Spleen (tissue), 7 donors: ENCODE results near the gene S100A6.

Source experiments
- CTCF ChIP-seq, 11 experiments: fragments of 200-600 bp in 7 of 11; fragments of 450-650 bp in 4 of 11; sonication (generic) in 4 of 11; IDR thresholded peaks in 8 of 11; conservative IDR thresholded peaks in 3 of 11; 1 replicate in 7 of 11; 2 replicates in 4 of 11; pipeline versions ENCODE4 v1.4.0 to v1.8.0; 2016 to 2021; ENCODE audit warnings: antibody characterized with exemption in 11 of 11, inconsistent platforms in 4 of 11, mild to moderate bottlenecking in 1 of 11
- POLR2A ChIP-seq, 3 donors: fragments of 450-650 bp; IDR thresholded peaks; one replicate each; pipeline ENCODE4 v1.5.1; 2017; ENCODE audit warnings: antibody characterized with exemption in 3 of 3, mild to moderate bottlenecking in 1 of 3
- POLR2AphosphoS5 ChIP-seq, 3 donors: sonication (generic); formaldehyde crosslinking; IDR thresholded peaks; one replicate each; pipeline ENCODE4 v1.5.1; 2017; ENCODE audit warnings: antibody characterized with exemption in 3 of 3
- donor health status: DM: no; HTN: no; CAD: no; lungs with moderate emphysema.
- donor health status: DM: no; HTN: no; CAD: no.
- donor health status: DM: no; HTN: no; CAD: no.

- TF ChIP-seq CTCF (IDR thresholded peaks at IDR 0.05 in 8 of 11, conservative IDR thresholded peaks at IDR 0.05 in 3 of 11) (no peak), POLR2A (IDR thresholded peaks at IDR 0.05) (no peak), POLR2AphosphoS5 (IDR thresholded peaks at IDR 0.05) (no peak)
Measured at GRCh38 chr1:153546371-153546770, 10.6 kb upstream of the S100A6 start.
